Liver (tissue), 3 donors: ENCODE data around the gene TRDN.

Experiments used
- EGR1 ChIP-seq, 2 donors: IDR thresholded peaks; 2 replicates each; pipeline ENCODE4 v1.6.1; 2016 to 2018; ENCODE audit warnings: antibody characterized with exemption in 2 of 2, low read depth in 2 of 2
- HNF4G ChIP-seq: IDR thresholded peaks from 2 replicates; pipeline ENCODE4 v1.6.1; 2016; ENCODE audit warnings: antibody characterized with exemption
- JUND ChIP-seq, 2 donors: IDR thresholded peaks; 2 replicates each; pipeline ENCODE4 v1.6.1; 2016; ENCODE audit warnings: antibody characterized with exemption in 2 of 2
- MAX ChIP-seq: IDR thresholded peaks from 2 replicates; pipeline ENCODE4 v1.6.1; 2016; ENCODE audit warnings: antibody characterized with exemption
- RAD21 ChIP-seq, 2 donors: IDR thresholded peaks; 2 replicates each; pipeline ENCODE4 v1.6.1; 2016; ENCODE audit warnings: antibody characterized with exemption in 2 of 2, mild to moderate bottlenecking in 2 of 2
- REST ChIP-seq: IDR thresholded peaks from 2 replicates; pipeline ENCODE4 v1.6.1; 2016; ENCODE audit warnings: antibody characterized with exemption, mild to moderate bottlenecking
- SP1 ChIP-seq: IDR thresholded peaks from 2 replicates; pipeline ENCODE4 v1.6.1; 2018; ENCODE audit warnings: antibody characterized with exemption, mild to moderate bottlenecking
- TAF1 ChIP-seq: conservative IDR thresholded peaks from 2 replicates; pipeline ENCODE4 v1.6.1; 2016; ENCODE audit warnings: antibody characterized with exemption, mild to moderate bottlenecking
- ZBTB33 ChIP-seq: IDR thresholded peaks from 2 replicates; pipeline ENCODE4 v1.6.1; 2016; ENCODE audit warnings: antibody characterized with exemption
- TF ChIP-seq, protein P1 (sequence below): fragments of 150-350 bp; IDR thresholded peaks from 2 replicates; pipeline ENCODE4 v1.5.1; 2017; ENCODE audit warnings: improper control_type of control experiment, low read depth, low read length; ENCODE audit not compliant: missing input control
- TF ChIP-seq, protein P2 (sequence below): IDR thresholded peaks from 2 replicates; pipeline ENCODE4 v1.6.1; 2016; ENCODE audit warnings: antibody characterized with exemption
- donor health status: healthy.
- donor health status: healthy.

DNA sequence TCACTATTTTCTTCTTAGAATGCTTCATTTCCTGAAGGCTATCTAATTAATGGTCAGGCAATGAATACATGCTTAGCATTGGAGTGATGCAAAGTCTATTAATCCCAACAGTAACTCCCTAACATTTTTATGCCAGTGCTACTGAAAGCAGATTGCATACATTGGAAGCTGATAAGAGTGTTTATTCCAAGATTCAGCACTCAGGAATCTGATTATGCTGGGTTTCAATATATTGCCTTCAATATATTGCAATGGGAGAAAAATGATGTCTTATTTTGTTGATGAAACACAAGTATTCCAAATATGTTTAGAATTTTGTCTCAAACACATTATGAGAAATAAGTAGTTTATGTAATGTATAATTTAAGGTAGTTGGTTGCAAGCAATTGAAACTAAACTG is 26.7 kb upstream of the TRDN start:
- TF ChIP-seq REST = no peak
- TF ChIP-seq, protein P1, sequence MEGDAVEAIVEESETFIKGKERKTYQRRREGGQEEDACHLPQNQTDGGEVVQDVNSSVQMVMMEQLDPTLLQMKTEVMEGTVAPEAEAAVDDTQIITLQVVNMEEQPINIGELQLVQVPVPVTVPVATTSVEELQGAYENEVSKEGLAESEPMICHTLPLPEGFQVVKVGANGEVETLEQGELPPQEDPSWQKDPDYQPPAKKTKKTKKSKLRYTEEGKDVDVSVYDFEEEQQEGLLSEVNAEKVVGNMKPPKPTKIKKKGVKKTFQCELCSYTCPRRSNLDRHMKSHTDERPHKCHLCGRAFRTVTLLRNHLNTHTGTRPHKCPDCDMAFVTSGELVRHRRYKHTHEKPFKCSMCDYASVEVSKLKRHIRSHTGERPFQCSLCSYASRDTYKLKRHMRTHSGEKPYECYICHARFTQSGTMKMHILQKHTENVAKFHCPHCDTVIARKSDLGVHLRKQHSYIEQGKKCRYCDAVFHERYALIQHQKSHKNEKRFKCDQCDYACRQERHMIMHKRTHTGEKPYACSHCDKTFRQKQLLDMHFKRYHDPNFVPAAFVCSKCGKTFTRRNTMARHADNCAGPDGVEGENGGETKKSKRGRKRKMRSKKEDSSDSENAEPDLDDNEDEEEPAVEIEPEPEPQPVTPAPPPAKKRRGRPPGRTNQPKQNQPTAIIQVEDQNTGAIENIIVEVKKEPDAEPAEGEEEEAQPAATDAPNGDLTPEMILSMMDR = no peak
- TF ChIP-seq SP1 = no peak
- no peak for TF ChIP-seq TAF1
- no peak for TF ChIP-seq ZBTB33
- TF ChIP-seq JUND (IDR thresholded peaks at IDR 0.05) = no peak
- no peak for TF ChIP-seq HNF4G
- no peak for TF ChIP-seq RAD21 (IDR thresholded peaks at IDR 0.05)
- TF ChIP-seq, protein P2, sequence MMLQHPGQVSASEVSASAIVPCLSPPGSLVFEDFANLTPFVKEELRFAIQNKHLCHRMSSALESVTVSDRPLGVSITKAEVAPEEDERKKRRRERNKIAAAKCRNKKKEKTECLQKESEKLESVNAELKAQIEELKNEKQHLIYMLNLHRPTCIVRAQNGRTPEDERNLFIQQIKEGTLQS = no peak
- no peak for TF ChIP-seq EGR1 (IDR thresholded peaks at IDR 0.05; ENCODE audit: low read depth in 2 of 2)
- no peak for TF ChIP-seq MAX
